GM21528 (cell line): ENCODE measurements around the gene SACM1L.
A peak's percentile ranks its signal among the peaks of the same experiment; 100 is the strongest.
"Not testable (repeated sequence)": the region's sequence is repeated elsewhere in the genome, so short reads cannot be mapped to it uniquely, and the experiment has no call there.

ENCODE experiments used
- ATAC-seq: cut with Tn5 transposase; IDR thresholded peaks from one replicate; pipeline ENCODE4 v1.9.1; 2021; ENCODE audit warnings: mild to moderate bottlenecking, moderate library complexity; ENCODE audit not compliant: unreplicated experiment, low FRiP score

SACM1L gene

DNA sequence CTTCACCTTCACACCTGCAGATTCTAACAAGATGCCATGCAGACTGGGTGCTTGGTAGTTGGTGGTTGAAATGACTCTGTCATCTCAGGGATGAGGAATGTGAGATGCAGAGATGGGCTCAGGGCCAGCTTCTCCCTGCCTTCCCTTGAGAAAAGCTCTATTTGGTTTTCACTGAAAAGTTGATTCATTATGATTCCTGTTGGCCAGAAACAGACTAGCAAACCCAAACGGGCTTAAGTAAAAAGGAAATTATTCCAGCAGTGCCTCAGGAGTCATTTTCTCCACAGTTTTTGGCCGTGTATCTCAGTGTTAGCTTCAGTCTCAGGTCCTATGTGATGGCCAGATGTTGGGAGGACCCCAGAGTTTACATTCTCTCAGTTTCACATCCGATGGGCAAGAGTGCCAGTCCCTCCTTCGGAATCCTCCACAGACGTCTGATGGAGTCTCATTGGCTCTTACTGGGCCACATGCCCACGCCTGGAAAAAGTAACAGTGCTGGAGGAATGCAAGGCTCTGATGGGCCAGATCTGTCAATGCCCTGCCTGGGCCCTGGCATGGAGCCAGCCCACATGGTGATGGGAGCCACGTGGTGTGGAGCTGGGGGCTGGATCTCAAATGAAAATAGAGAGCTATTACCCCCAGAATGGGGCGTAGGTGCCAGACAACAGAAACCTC lies 22.3 kb upstream of the SACM1L start:
- ATAC-seq, result no peak

DNA sequence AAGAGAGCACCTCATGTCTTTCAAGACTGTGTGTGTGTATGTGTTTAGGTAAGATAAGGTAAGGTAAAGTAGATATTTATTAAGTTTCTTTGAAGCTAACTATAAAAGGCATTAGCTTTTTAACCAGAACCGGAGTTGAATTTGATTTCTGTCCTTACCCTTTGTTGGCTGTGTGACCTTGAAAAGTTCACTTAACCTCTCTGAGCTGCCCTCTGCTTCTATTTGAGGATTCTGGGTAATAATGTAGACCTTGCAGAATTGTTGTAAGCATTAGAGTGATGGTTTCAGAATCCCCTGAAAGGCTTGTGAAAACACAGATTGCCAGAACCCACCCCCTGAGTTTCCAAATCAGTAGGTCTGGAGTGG lies 21.6 kb upstream of the SACM1L start:
- ATAC-seq, result no peak

DNA sequence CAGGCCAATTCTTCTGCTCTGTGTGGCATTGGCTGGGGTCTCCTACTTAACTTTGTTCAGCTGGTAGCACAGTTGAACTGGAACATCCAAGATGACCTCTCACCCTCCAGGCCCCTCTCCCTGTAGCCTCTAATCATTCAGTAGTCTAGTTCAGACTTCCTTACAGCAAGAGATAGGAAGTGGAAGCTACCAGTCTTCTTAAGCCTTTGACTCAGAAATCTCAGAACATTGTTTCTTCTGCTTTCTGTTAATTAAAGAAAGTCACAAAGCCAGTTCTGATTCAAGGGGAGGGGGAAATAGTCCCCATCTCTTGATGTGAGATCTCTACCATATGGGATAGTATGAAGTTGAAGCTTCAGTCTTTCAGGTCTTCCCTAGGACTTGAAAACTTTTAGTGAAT lies 18.8 kb upstream of the SACM1L start:
- no peak for ATAC-seq

DNA sequence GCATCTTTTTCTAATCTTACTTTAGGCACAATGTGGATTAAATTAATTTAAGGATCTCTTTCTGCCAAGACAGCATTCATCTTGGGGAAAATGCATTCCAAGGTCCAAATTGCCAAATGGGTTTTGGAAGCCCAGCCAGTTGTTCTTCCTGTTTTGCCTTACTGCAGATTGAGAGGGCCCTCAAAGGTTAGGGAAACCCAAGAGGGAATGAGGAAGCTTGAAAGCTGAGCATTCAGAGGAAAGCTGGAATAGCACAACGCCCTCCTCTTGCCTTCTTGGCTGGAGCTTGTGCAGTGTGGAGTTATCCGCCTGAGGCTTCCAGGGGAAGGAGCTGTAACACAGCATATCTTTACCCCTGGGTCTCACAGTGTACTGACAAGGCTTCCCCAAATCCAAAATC lies 18.2 kb upstream of the SACM1L start:
- no peak for ATAC-seq

DNA sequence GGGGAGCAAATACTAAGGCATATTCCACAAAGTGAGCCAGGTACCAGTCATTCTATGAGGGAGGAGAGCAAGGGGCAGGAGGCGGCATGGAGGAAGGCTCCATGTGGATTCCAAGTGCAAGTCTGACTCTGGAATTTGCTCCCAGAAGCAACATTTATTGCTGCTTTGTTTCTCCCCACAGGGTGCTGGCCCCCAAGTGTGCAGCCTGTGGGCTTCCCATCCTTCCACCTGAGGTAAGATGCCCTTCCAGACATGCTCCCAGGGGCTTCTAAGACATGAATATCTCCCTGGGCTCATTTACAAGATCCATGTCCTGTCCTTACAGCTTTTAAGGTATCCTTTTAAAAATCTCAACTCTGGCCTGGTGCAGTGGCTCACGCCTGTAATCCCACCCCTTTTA lies 15.9 kb upstream of the SACM1L start:
- ATAC-seq, result no peak

DNA sequence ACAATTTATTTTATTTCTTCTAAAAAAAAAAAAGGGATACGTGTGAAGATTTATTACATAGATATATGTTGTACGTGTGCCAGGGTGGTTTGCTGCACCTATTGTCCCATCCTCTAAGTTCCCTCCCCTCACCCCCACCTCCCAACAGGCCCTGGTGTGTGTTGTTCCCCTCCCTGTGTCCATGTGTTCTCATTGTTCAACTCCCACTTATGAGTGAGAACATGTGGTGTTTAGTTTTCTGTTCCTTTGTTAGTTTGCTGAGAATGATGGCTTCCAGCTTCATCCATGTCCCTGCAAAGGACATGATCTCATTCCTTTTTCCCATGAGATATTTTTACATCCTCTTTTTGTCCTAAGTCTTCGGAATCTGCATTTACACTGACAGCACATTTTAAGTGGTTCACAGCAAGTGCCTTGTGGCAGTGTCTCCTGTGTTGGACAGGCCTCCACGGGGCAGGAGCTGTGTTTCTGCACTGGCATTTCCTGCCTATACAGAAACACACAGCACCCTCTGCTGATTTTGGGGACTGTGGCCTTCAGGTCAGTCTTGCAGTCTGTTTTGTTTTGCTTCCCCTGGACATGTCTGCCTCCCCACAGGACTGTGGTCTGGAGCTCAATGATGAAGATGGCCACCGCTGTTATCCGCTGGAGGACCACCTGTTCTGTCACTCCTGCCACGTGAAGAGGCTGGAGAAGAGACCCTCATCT lies 12.7 kb upstream of the SACM1L start:
- no peak for ATAC-seq

DNA sequence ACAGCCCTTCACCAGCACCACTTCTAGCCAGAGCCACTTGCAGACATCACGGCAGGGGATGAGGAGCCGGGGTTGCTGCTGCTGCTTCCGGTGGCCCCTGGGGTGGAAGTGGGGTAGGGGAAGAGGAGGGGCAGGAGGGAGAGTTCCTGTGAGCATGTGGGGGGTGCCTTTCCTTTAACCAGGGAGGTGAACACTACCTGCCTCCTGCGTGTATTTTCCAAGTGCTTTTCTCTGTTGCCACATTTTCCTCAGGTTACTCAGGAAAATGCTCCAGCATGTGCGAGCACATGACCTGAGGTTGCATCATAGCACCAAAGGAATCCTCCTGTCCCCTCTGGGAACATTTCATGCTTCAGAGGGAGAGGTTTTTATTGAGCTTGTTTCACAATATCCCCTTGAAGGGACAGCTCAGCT lies 12.2 kb upstream of the SACM1L start:
- no peak for ATAC-seq

DNA sequence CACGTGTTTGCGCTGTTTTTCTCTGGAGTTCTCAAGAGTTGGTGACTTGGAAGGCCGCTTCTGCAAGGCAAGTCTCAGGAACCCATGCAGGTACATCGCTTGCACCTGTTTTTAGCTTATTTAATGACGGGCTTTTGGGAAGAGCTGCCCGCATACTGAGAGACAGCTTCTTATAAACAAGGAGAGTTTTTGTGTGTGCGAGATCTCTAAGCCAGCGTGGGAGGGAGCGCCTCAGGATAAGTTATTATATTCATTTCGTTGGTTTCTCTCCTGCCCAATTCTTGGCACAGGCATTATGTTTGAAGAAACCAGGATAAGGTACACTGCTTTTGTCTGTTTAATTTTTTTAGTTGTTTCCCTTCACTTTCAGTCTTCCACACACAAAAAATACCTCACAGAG lies 11.4 kb upstream of the SACM1L start:
- ATAC-seq, result no peak

DNA sequence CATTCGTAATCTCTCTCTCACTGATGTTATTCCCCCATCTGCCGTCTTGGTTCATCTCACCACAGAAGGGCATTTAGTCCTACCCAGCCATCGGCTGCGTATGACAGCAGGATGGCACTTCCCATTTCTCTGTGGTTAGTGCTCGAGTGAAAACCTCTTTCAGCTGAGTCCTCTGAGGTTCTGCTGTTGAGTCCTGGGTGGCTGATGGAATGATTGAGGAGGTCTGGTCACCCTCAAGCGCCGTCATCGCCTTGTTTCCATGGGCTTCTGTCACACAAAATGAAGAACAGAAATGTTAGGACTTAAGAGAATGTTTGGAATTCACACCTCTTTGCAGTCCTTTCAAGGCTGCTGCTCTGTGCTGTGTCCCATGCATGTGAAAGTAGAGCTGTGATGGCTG lies 9.4 kb upstream of the SACM1L start:
- ATAC-seq, result no peak

DNA sequence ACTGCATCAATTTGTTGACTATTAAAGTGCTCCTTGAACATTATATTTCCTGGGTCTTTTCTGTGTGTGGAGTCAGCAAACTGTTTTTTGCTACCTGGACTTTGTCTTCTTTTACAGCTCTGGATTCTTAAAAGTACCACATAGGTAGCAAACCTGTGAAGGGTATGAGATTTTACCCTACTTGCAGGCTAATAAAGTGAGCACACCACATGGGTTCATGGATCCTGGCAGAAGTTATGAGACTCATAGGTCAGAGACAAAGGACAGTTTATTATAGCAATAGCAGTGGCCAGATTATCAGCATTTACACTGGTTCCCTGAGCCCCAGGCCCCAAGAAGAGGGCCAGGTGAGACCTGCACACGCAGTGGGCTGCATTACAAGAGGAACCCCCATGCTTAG lies 8.0 kb upstream of the SACM1L start:
- ATAC-seq, result no peak

DNA sequence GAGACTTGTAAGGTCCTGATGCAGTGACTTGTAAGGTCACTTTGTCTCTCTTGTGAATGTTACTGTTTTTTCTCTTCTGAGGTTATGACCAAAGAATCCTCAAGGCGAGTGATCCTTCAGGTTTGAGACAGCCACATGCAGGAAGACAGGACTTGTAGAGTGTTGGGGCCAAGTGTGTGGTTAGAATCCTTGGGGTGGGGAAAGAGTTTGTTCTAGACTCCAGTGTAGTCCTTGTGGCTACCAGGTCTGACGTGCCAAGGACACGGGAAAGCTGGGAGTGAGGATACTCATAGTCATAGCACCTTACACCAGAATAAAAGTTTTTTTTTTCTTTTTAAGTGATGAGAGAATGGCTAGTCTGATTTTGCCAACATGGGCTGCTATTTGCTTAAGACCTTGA lies 7.3 kb upstream of the SACM1L start:
- ATAC-seq, result no peak

DNA sequence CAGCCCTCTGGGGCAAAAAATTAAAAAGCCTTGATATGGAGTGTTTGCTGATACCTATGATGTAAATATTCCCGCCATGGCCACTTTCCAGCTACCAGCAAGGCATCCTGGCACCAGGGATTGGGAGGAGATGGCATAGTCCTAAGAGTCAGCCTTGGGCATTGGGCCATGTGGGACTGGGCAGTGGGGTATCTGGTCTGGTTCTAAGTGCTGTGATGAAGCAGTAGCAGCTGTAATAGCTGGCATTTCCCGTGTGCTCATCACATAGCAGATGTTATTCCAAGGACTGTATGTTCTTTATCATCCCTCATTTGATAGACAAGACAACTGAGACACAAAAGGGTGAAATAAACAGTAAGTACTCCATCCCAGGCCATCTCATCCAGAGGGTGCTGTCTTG lies 6.9 kb upstream of the SACM1L start:
- no peak for ATAC-seq

DNA sequence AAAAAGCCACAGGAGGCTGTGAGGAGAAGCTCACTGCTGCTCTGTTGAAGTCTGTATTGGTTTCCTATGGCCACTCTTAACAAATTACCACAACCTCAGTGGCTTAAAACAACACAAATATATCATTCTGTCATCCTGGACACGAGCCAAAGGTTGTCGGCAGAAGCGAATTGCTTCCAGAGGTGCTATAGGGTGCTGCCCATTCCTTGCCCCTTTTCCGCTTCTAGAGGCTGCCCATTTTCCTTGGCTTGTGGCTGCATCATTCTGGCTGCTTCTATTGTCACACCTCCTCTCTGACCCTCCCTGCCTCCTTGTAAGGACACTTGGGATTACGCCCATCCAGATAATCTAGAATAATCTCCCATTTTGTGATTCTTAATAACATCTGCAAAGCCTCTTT lies 6.4 kb upstream of the SACM1L start:
- ATAC-seq, result no peak

DNA sequence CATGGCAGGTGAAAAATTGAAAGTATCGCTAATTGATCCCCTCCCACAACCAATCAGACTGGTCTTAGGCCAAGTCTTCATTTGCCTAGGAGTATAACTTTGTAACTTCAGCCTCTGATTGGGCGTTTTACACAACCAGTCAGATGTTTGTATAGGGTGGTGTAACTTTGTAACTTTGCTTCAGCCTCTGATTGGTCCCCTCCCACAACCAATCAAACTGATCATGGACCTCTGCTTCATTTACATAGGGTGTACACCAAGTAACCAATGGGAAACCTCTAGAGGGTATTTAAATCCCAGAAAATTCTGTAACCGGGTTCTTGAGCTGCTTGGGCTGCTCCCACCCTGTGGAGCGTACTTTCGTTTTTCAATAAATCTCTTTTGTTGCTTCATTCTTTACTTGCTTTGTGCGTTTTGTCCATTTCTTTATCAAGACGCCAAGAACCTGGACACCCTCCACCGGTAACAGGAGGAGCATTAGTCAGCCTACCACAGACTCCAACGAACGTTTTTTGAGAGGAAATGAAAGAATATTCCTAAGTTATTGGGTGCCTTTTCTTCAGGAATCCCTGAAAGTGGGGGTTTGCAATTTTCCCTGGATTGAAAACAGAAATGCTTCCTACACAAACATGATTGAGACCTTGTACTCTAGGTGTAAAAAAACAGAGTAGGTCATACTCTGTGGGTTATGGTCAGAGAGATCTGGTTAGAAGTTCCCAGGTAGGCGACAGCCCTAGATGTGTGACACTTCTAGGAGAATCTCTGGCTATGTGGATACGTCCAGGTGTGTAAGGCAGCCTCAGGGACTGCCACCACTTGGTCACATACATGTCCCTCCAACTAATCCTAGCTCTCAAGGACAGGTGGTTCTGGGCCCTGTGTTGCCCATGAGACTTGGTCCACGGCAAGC lies 5.5 kb upstream of the SACM1L start:
- no peak for ATAC-seq

DNA sequence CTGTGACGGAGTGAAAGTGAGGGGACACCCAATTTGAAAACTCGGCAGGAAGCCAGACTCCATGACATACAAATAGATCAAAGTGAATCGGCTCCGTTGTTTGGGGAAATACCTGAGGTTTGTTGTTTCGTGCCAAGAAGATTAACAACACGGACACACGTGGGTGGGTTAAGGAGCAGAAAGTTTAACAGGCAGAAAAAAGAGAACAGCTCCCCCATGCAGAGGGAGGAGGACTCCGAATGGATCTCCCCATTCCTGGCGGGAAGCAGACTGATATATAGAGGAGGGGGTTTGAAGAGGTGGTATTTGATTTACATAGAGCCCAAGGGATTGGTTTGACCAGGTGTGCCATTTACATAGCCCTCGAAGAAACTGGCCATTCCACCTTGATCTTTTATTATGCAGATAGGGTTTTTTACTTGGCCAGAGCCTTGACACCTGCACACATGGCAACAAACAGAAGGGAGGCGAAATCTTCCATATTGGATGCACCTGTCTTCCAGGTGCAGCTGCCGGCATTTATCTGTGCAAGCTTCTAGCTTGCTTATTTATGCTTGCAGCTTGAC lies 4.8 kb upstream of the SACM1L start:
- ATAC-seq, result no peak

DNA sequence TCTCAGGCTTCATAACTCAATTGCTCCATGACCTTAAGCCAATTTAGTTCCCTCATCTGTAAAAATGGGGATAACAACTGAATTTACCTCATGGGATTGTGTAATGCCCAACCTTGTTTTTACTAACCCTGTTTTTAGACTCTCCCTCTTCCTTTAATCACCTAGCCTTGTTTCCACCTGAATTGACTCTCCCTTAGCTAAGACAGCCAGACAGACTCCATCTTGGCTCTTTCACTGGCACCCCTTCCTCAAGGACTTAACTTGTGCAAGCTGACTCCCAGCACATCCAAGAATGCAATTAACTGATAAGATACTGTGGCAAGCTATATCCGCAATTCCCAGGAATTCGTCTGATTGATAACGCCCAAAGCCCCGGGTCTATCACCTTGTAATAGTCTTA lies 3.5 kb upstream of the SACM1L start:
- not testable (repeated sequence) for ATAC-seq

DNA sequence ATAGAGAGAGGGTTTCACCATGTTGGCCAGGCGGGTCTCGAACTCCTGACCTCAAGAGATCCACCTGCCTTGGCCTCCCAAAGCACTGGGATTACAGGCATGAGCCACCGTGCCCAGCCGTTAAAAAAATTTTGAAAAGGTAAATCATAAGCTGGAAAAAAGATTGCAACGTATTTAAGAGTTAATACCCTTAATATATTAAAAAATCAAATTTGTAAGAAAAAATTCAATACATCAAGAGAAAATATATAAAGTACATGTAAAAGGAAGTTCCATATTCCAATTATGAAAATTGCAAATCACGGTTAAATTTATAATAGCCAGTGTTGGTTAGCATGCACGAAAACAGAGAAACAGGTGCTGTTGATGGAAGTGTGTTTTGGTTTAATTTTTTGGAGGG lies 2.3 kb upstream of the SACM1L start:
- no peak for ATAC-seq

DNA sequence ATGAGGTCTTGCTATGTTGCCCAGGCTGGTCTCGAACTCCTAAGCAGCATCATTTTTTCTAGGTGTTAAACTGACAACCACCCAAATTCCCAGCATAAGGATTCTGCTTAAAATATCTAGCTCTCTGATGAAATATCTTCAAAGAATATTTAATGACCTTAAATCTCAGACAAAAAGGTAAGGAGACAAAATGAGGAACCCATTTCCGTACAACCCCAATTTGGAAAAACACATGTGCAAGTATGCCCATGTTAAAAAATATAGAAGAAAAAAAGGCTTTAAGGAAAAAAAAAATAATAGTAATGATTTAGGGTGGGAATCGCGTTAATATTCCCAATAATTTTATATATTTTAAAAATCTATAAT lies 1.4 kb upstream of the SACM1L start:
- no peak for ATAC-seq

DNA sequence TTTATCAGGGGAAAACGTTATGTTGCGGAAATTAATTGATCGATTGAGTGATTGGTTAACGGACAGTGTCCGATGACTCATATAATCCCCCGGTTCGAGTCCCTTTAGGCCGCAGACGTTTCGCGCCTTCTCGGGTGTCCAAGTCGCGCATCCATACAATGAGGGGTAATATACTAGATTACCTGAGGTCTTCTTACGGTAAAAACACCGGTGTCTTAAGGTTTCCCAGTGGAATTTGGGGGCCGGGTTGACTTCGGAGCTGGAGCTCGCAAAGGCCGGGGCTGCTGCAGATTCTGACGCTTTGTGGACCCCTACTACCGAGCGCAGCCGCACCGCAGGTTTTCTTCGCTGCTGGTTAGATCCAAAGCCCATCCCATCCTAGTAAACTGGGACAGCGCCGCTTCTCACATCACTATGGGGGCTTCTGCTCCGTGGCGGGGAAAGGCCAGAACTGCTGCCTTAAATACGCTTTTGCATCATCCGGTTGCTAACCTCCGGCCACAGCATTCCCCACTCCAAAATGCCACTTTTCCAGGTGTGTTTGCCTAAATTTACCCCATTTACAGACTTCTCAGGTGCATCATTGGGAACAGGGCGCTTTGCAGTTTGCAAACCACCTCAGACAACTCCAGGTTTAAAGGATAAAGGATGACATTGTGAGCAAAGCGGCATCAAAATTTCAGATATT lies 858 bp upstream of the SACM1L start:
- ATAC-seq, result peak; percentile 8

DNA sequence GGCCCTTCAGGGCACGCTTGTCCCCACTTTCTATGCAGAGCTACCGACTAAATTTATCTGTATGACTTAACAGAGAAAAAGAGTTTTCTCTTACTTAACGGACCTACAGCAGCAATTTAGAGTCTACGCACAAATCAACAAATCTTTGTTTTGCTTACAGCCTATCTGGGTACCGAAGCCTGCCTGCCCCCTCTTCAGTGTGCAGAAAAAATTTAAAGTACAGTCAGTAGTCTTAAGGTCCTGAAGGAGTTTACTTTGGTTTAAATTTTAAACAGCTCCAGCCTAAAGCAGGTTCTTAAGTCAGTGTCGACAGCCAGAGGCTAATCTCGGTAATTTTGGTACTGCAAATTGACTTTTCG lies 570 bp downstream of the SACM1L start:
- ATAC-seq, result no peak
